ENCODE measurements around the gene PBXIP1.

GRCh38 chr1:154954541-154954940 lies 1.4 kb downstream of the PBXIP1 start:
- no peak for TF ChIP-seq POLR2A (IDR thresholded peaks at IDR 0.05)
- TF ChIP-seq CTCF (IDR thresholded peaks at IDR 0.05), result no peak
